IMR-90 (cell line): Measurements from ENCODE around the gene ARF5. TPM values are rescaled to one million over a fixed set of nuclear protein-coding genes. Genes with fewer than 3 reads are reported as not detected.

ENCODE experiments used
- ATAC-seq: fragments of 200-7000 bp; cut with Tn5 transposase; 2 replicates; pipeline ENCODE4 v1.9.1; 2020; ENCODE audit warnings: low read depth, mild to moderate bottlenecking, moderate library complexity
- BruUV-seq: library from RNA; stranded (reverse); fragments of 400-500 nt; replicated peaks from 2 replicates; lab custom pipeline; 2021; lab: Mats Ljungman, UMichigan
- CTCF ChIA-PET: fragments of 300-600 bp; formaldehyde crosslinking; extraction: SDS; loops from one replicate; lab custom pipeline; 2021; ENCODE audit warnings: antibody characterized with exemption; lab: Yijun Ruan, JAX
- POLR2A ChIA-PET: fragments of 300-600 bp; sonication (Branson Sonifier 250); formaldehyde crosslinking; loops from one replicate; lab custom pipeline; 2022; ENCODE audit warnings: antibody characterized with exemption; ENCODE audit not compliant: unreplicated experiment; lab: Charles Lee
- DNase-seq: peaks from one replicate; pipeline ENCODE4 v3.0.0; 2013
- H2AFZ ChIP-seq: replicated peaks from 2 replicates; pipeline ENCODE3; 2013; ENCODE audit warnings: low read length, mild to moderate bottlenecking; ENCODE audit not compliant: poor library complexity
- H2AK5ac ChIP-seq: 2 replicates; pipeline ENCODE4 v1.6.1; 2013; ENCODE audit warnings: low read depth, low read length, inconsistent platforms
- H2AK9ac ChIP-seq: replicated peaks from 2 replicates; pipeline ENCODE3; 2013; ENCODE audit warnings: mild to moderate bottlenecking, low read depth, low read length, moderate library complexity; ENCODE audit not compliant: poor library complexity
- H2BK120ac ChIP-seq: 2 replicates; pipeline ENCODE4 v1.6.1; 2013; ENCODE audit warnings: low read depth, low read length, inconsistent platforms
- H2BK15ac ChIP-seq: 3 replicates; pipeline ENCODE4 v1.6.1; 2013; ENCODE audit warnings: low read depth, low read length, inconsistent platforms
- H2BK20ac ChIP-seq: 2 replicates; pipeline ENCODE4 v1.6.1; 2013; ENCODE audit warnings: low read depth, mild to moderate bottlenecking, inconsistent platforms, low read length, moderate library complexity
- H2BK5ac ChIP-seq: 2 replicates; pipeline ENCODE4 v1.6.1; 2013; ENCODE audit warnings: mild to moderate bottlenecking, low read depth, low read length, inconsistent platforms; ENCODE audit not compliant: poor library complexity, severe bottlenecking
- H3K14ac ChIP-seq: replicated peaks from 2 replicates; pipeline ENCODE4 v1.6.1; 2013; ENCODE audit warnings: low read depth, low read length, inconsistent platforms
- H3K18ac ChIP-seq: 2 replicates; pipeline ENCODE4 v1.6.1; 2013; ENCODE audit warnings: low read depth, low read length, control low read depth
- H3K23ac ChIP-seq: 2 replicates; pipeline ENCODE4 v1.6.1; 2013; ENCODE audit warnings: low read depth, low read length, inconsistent platforms
- H3K27ac ChIP-seq: 2 replicates; pipeline ENCODE4 v1.5.1; 2013; ENCODE audit warnings: mild to moderate bottlenecking, control low read depth, low read length; ENCODE audit not compliant: insufficient read depth
- H3K27me3 ChIP-seq: 2 replicates; pipeline ENCODE4 v1.6.1; 2013; ENCODE audit warnings: low read length; ENCODE audit not compliant: control insufficient read depth, insufficient read depth
- H3K36me3 ChIP-seq: 2 replicates; pipeline ENCODE4 v1.6.1; 2013; ENCODE audit warnings: low read length, mixed read lengths; ENCODE audit not compliant: control insufficient read depth, insufficient read depth
- H3K4ac ChIP-seq: 2 replicates; pipeline ENCODE4 v1.6.1; 2013; ENCODE audit warnings: low read depth, low read length, inconsistent platforms
- H3K4me1 ChIP-seq: 2 replicates; pipeline ENCODE4 v1.6.1; 2013; ENCODE audit warnings: low read length, mixed read lengths; ENCODE audit not compliant: control insufficient read depth, insufficient read depth
- H3K4me2 ChIP-seq: 2 replicates; pipeline ENCODE4 v1.6.1; 2013; ENCODE audit warnings: low read depth, mild to moderate bottlenecking, control low read depth, low read length, moderate library complexity
- H3K4me3 ChIP-seq: 2 replicates; pipeline ENCODE4 v1.5.1; 2013; ENCODE audit warnings: low read depth, mild to moderate bottlenecking, control low read depth, low read length, moderate library complexity; ENCODE audit not compliant: insufficient read depth
- H3K56ac ChIP-seq: 2 replicates; pipeline ENCODE4 v1.6.1; 2013; ENCODE audit warnings: low read length, inconsistent platforms; ENCODE audit not compliant: insufficient read depth; ENCODE audit errors: extremely low read depth
- H3K79me1 ChIP-seq, 2 experiments: 2 replicates each; pipeline ENCODE4 v1.6.1; 2013; ENCODE audit warnings: low read length in 2 of 2, inconsistent platforms in 1 of 2, low read depth in 1 of 2
- H3K9ac ChIP-seq: 2 replicates; pipeline ENCODE4 v1.6.1; 2013; ENCODE audit warnings: low read depth, low read length, control low read depth
- H3K9me1 ChIP-seq: 2 replicates; pipeline ENCODE4 v1.6.1; 2013; ENCODE audit warnings: low read length, inconsistent platforms; ENCODE audit not compliant: insufficient read depth
- H3K9me3 ChIP-seq: 2 replicates; pipeline ENCODE4 v1.6.1; 2013; ENCODE audit warnings: low read length; ENCODE audit not compliant: control insufficient read depth, insufficient read depth
- H4K20me1 ChIP-seq: 2 replicates; pipeline ENCODE4 v1.6.1; 2013; ENCODE audit warnings: low read length, inconsistent platforms; ENCODE audit not compliant: insufficient read depth
- H4K5ac ChIP-seq: 2 replicates; pipeline ENCODE4 v1.6.1; 2013; ENCODE audit warnings: mild to moderate bottlenecking, low read depth, low read length, control low read depth
- H4K8ac ChIP-seq, 2 experiments: 2 replicates each; pipeline ENCODE4 v1.6.1; 2013; ENCODE audit warnings: low read depth in 2 of 2, low read length in 2 of 2, control low read depth in 1 of 2, inconsistent platforms in 1 of 2
- H4K91ac ChIP-seq: 2 replicates; pipeline ENCODE4 v1.6.1; 2013; ENCODE audit warnings: low read depth, low read length, inconsistent platforms; ENCODE audit not compliant: insufficient read depth
- BHLHE40 ChIP-seq: fragments of 150-350 bp; IDR thresholded peaks from 2 replicates; pipeline ENCODE4 v1.6.1; 2016; ENCODE audit warnings: mild to moderate bottlenecking, low read depth, low read length
- CEBPB ChIP-seq: IDR thresholded peaks from 2 replicates; pipeline ENCODE4 v1.6.1; 2012; ENCODE audit warnings: low read depth, low read length, improper control_type of control experiment
- CHD1 ChIP-seq: IDR thresholded peaks from 2 replicates; pipeline ENCODE4 v1.6.1; 2012; ENCODE audit warnings: low read depth, low read length, improper control_type of control experiment
- FOS ChIP-seq: fragments of 150-350 bp; IDR thresholded peaks from 2 replicates; pipeline ENCODE4 v1.6.1; 2016; ENCODE audit warnings: low read depth, low read length
- MAFK ChIP-seq: IDR thresholded peaks from 2 replicates; pipeline ENCODE4 v1.6.1; 2012; ENCODE audit warnings: low read depth, low read length, improper control_type of control experiment
- MXI1 ChIP-seq: IDR thresholded peaks from 2 replicates; pipeline ENCODE4 v1.6.1; 2012; ENCODE audit warnings: low read depth, mild to moderate bottlenecking, low read length, moderate library complexity, borderline replicate concordance
- NFE2L2 ChIP-seq: fragments of 150-350 bp; IDR thresholded peaks from 2 replicates; pipeline ENCODE4 v1.6.1; 2016; ENCODE audit warnings: low read depth, mild to moderate bottlenecking, low read length
- POLR2A ChIP-seq: IDR thresholded peaks from 2 replicates; pipeline ENCODE4 v1.6.1; 2012; ENCODE audit warnings: mild to moderate bottlenecking, low read depth, low read length
- RCOR1 ChIP-seq: IDR thresholded peaks from 2 replicates; pipeline ENCODE4 v1.6.1; 2012; ENCODE audit warnings: mild to moderate bottlenecking, low read length, improper control_type of control experiment; ENCODE audit not compliant: insufficient replicate concordance
- RFX5 ChIP-seq: IDR thresholded peaks from 2 replicates; pipeline ENCODE4 v1.8.0; 2012; ENCODE audit warnings: low read depth, mild to moderate bottlenecking, low read length, moderate library complexity
- SMC3 ChIP-seq: fragments of 150-350 bp; IDR thresholded peaks from 2 replicates; pipeline ENCODE4 v1.6.1; 2016; ENCODE audit warnings: low read depth, mild to moderate bottlenecking, antibody characterized with exemption, low read length, moderate library complexity
- WGBS, 2 experiments: methylation state at CpG; one replicate each; pipeline versions ENCODE4 v1.1.5 to v1.1.7; 2013; ENCODE audit warnings: missing lambda C conversion rate in 2 of 2; ENCODE audit not compliant: insufficient read length in 1 of 2; ENCODE audit errors: extremely low coverage in 2 of 2; 5-methylcytosine and 5-hydroxymethylcytosine counted together
- dilution Hi-C: fragments of 300-500 bp; cut with HindIII; formaldehyde crosslinking; loops from one replicate; pipeline ENCODE4 v1.14.3; 2018; ENCODE audit warnings: low sequenced_read_pairs; ENCODE audit not compliant: unreplicated experiment
- in situ Hi-C: fragments of 300-500 bp; cut with MboI; formaldehyde crosslinking; loops from 3 replicates; pipeline ENCODE4 v1.14.3; 2019; ENCODE audit warnings: low sequenced_read_pairs, inconsistent platforms, mixed read lengths
- intact Hi-C: fragments of 100-400 bp; cut with micrococcal nuclease; formaldehyde crosslinking; loops from 2 replicates; pipeline ENCODE4 v1.10.0; 2022
- polyA plus RNA-seq, 3 experiments: library from polyadenylated mRNA; depleted of rRNA; stranded (reverse); fragments of >200 nt; gene quantifications; 2 replicates each; pipeline ENCODE4 v1.2.3, GENCODE V29; 2012; ENCODE audit warnings: low replicate concordance in 1 of 3
- total RNA-seq: library from RNA; depleted of rRNA; stranded (reverse); fragments of >200 nt; gene quantifications from 2 replicates; pipeline ENCODE4 v1.2.3, GENCODE V29; 2012
- TF ChIP-seq, protein P1 (sequence below): fragments of 150-350 bp; IDR thresholded peaks from 2 replicates; pipeline ENCODE4 v1.6.1; 2016; ENCODE audit warnings: low read depth, mild to moderate bottlenecking, low read length, moderate library complexity, borderline replicate concordance
- TF ChIP-seq, protein P2 (sequence below): conservative IDR thresholded peaks from 2 replicates; pipeline ENCODE4 v1.5.1; 2012; ENCODE audit warnings: mild to moderate bottlenecking, low read depth, low read length, improper control_type of control experiment
- TF ChIP-seq, protein P3 (sequence below): fragments of 150-350 bp; IDR thresholded peaks from 2 replicates; pipeline ENCODE4 v1.6.1; 2017; ENCODE audit warnings: mild to moderate bottlenecking, antibody characterized with exemption, low read length, low read depth

ARF5 gene
- total and polyA plus RNA-seq, 2 of the 4 experiments (the other 2 are of a cell fraction): 128 to 274 TPM

DNA sequence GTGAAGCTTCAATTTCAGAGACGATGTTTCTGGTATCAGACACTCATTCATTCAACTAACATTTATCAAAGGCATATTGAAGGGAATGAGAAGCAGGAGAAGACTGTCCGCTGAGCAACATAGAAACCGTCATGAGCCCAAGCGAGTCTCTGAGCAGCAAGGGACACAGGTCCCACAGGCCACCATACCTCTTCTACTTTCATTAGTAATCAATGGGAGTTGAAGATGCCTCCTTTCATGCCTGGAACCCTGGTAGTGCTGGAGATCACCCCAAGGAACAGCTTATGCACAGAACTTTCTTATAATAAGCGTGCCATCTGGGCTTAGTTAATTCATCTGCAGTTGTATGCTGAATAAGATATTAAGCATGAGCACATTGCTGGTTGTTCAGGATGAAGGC is 28.5 kb downstream of the ARF5 start:
- H3K56ac ChIP-seq: no peak overlapping the region
- no peak overlapping the region for H3K4me3 ChIP-seq
- H3K14ac ChIP-seq: no peak overlapping the region
- H4K20me1 ChIP-seq: no peaks in the 10 kb centered on the region
- H3K79me1 ChIP-seq: no peaks in the 10 kb centered on the region
- H3K4ac ChIP-seq: no peak overlapping the region
- no peaks in the 10 kb centered on the region; the same call in 1 of the 2 replicates for H3K9me3 ChIP-seq
- dilution Hi-C loops (no loop called here), intact Hi-C loops (no loop called here), in situ Hi-C loops (no loop called here)
- no peak overlapping the region for H2BK120ac ChIP-seq
- CTCF ChIA-PET: interaction anchor here (1.3 kb wide), 1 partner anchor 10 kb away, joined by 4 read pairs; no protein-coding TSS in a partner anchor
- no CpG with 5 or more reads among the region's 5 CpGs for WGBS, 2 experiments
- H2AFZ ChIP-seq: no peak overlapping the region
- POLR2A ChIA-PET: interaction anchor here (0.6 kb wide), 1 partner anchor 38 kb away, joined by 3 read pairs; no protein-coding TSS in a partner anchor
- no peak for TF ChIP-seq CHD1
- TF ChIP-seq POLR2A: no peak
- TF ChIP-seq RFX5: no peak
- TF ChIP-seq, protein P1, sequence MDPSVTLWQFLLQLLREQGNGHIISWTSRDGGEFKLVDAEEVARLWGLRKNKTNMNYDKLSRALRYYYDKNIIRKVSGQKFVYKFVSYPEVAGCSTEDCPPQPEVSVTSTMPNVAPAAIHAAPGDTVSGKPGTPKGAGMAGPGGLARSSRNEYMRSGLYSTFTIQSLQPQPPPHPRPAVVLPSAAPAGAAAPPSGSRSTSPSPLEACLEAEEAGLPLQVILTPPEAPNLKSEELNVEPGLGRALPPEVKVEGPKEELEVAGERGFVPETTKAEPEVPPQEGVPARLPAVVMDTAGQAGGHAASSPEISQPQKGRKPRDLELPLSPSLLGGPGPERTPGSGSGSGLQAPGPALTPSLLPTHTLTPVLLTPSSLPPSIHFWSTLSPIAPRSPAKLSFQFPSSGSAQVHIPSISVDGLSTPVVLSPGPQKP: no peak
- TF ChIP-seq SMC3: no peak
- TF ChIP-seq CEBPB: no peak
- TF ChIP-seq, protein P2, sequence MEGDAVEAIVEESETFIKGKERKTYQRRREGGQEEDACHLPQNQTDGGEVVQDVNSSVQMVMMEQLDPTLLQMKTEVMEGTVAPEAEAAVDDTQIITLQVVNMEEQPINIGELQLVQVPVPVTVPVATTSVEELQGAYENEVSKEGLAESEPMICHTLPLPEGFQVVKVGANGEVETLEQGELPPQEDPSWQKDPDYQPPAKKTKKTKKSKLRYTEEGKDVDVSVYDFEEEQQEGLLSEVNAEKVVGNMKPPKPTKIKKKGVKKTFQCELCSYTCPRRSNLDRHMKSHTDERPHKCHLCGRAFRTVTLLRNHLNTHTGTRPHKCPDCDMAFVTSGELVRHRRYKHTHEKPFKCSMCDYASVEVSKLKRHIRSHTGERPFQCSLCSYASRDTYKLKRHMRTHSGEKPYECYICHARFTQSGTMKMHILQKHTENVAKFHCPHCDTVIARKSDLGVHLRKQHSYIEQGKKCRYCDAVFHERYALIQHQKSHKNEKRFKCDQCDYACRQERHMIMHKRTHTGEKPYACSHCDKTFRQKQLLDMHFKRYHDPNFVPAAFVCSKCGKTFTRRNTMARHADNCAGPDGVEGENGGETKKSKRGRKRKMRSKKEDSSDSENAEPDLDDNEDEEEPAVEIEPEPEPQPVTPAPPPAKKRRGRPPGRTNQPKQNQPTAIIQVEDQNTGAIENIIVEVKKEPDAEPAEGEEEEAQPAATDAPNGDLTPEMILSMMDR: no peak
- TF ChIP-seq BHLHE40: no peak
- no peak for TF ChIP-seq MXI1
- TF ChIP-seq NFE2L2: no peak
- TF ChIP-seq RCOR1: no peak
- no peak for TF ChIP-seq MAFK
- no peak for TF ChIP-seq FOS
- TF ChIP-seq, protein P3, sequence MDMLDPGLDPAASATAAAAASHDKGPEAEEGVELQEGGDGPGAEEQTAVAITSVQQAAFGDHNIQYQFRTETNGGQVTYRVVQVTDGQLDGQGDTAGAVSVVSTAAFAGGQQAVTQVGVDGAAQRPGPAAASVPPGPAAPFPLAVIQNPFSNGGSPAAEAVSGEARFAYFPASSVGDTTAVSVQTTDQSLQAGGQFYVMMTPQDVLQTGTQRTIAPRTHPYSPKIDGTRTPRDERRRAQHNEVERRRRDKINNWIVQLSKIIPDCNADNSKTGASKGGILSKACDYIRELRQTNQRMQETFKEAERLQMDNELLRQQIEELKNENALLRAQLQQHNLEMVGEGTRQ: no peak
- H3K18ac ChIP-seq: no peak overlapping the region
- H2BK20ac ChIP-seq: no peak overlapping the region
- no peak for ATAC-seq
- no peak overlapping the region for H4K5ac ChIP-seq
- H3K36me3 ChIP-seq: no peaks in the 10 kb centered on the region
- no peak overlapping the region for H2AK9ac ChIP-seq
- H2BK15ac ChIP-seq: no peak overlapping the region
- no peak overlapping the region for H2BK5ac ChIP-seq
- no peak overlapping the region for H3K23ac ChIP-seq
- no peak overlapping the region for H3K9ac ChIP-seq
- no peak for DNase-seq
- H3K27ac ChIP-seq: no peak overlapping the region
- H4K91ac ChIP-seq: no peak overlapping the region
- H4K8ac ChIP-seq: no peak overlapping the region
- peaks cover 88% of the 10 kb centered on the region for H3K27me3 ChIP-seq
- no peaks in the 10 kb centered on the region for H3K9me1 ChIP-seq
- H3K4me2 ChIP-seq: no peak overlapping the region
- no peak overlapping the region for H2AK5ac ChIP-seq
- no TSS peak for BruUV-seq
- 0 out of 2 replicates have a peak, but pooled peaks cover 2% of the 10 kb centered on the region for H3K4me1 ChIP-seq
